Activated T-helper 2 cell treated with anti-CD3 and anti-CD28 coated beads, Interferon-gamma antibody, Interleukin-2, Interleukin-4, amounts not matched to agents 10 μg/mL and 5 μg/mL and 100 μg/mL, durations not matched to agents 14 hours and 24 hours and 36 hours (primary cell): ENCODE measurements around the gene PPM1G. TPM values are rescaled to one million over a fixed set of nuclear protein-coding genes. Genes with fewer than 3 reads are reported as not detected.
"Not testable (repeated sequence)": the region's sequence is repeated elsewhere in the genome, so short reads cannot be mapped to it uniquely, and the experiment has no call there.

Experiments used
- DNase-seq: peaks from one replicate; pipeline ENCODE4 v3.0.0; 2021; ENCODE audit warnings: low spot score
- H3K27ac Mint-ChIP-seq: one replicate; pipeline ENCODE4 v1.8.0; 2021; ENCODE audit warnings: mixed read lengths
- H3K27me3 Mint-ChIP-seq: one replicate; pipeline ENCODE4 v1.8.0; 2021; ENCODE audit warnings: low read depth, mixed read lengths
- H3K36me3 Mint-ChIP-seq: one replicate; pipeline ENCODE4 v1.8.0; 2021; ENCODE audit warnings: low read depth, mixed read lengths
- H3K4me1 Mint-ChIP-seq: one replicate; pipeline ENCODE4 v1.8.0; 2021; ENCODE audit warnings: low read depth, mixed read lengths
- H3K4me3 Mint-ChIP-seq: one replicate; pipeline ENCODE4 v1.8.0; 2021; ENCODE audit warnings: low read depth, mild to moderate bottlenecking, moderate library complexity, mixed read lengths
- H3K9me3 Mint-ChIP-seq: one replicate; pipeline ENCODE4 v1.8.0; 2021; ENCODE audit warnings: mixed read lengths
- intact Hi-C: fragments of 100-400 bp; cut with micrococcal nuclease; formaldehyde crosslinking; loops from one replicate; pipeline ENCODE4 v1.15.1; 2023
- total RNA-seq: library from RNA; stranded (reverse); gene quantifications from 2 replicates; pipeline ENCODE4 v1.2.3, GENCODE V29; 2022

Gene PPM1G
- total RNA-seq, 1 donor from 2014 or later: 163 TPM

- DNase-seq: peak; percentile 76
- H3K27ac Mint-ChIP-seq: peak overlapping the region; percentile 98
- intact Hi-C loops: loop anchor here (1.0 to 5.0 kb wide), 7 partner anchors 20 to 253 kb away; partner anchors contain the start of genes CCDC121, EIF2B4, GPN1 and GTF3C2
- peaks cover 20% of the 10 kb centered on the region for H3K36me3 Mint-ChIP-seq
- no peaks in the 10 kb centered on the region for H3K9me3 Mint-ChIP-seq
- peak overlapping the region; percentile 98 for H3K4me3 Mint-ChIP-seq
- H3K4me1 Mint-ChIP-seq: peaks cover 25% of the 10 kb centered on the region
- H3K27me3 Mint-ChIP-seq: no peaks in the 10 kb centered on the region
Observed at GRCh38 chr2:27428978-27429541, 19.7 kb upstream of the PPM1G start.

- Mint-ChIP-seq H3K9me3 (no peaks in the 10 kb centered on the region), H3K27me3 (no peaks in the 10 kb centered on the region), H3K27ac (peak within 1 kb of the TSS; percentile 98), H3K4me3 (peak within 1 kb of the TSS; percentile 98), H3K4me1 (peaks cover 25% of the 10 kb centered on the region), H3K36me3 (peaks cover 13% of the 10 kb centered on the region)
- peak; percentile 91 for DNase-seq
- intact Hi-C loops: loop anchor here (1.0 to 5.0 kb wide), 7 partner anchors 19 to 254 kb away; partner anchors contain the start of genes CCDC121, EIF2B4, GPN1 and GTF3C2
Observed at GRCh38 chr2:27428213-27428977, 19.0 kb upstream of the PPM1G start, which contains the start of gene NRBP1. NRBP1 (plus strand) TSS chr2:27428631; CDS start chr2:27433274, 4,643 bp downstream.

GRCh38 chr2:27427863-27428212, 18.4 kb upstream of the PPM1G start:
- no peaks in the 10 kb centered on the region for H3K27me3 Mint-ChIP-seq

GRCh38 chr2:27425039-27425438, 15.6 kb upstream of the PPM1G start:
- intact Hi-C loops: loop anchor here (5.0 kb wide), 2 partner anchors 53 to 257 kb away; partner anchors contain the start of genes EIF2B4 and SNX17
- not testable (repeated sequence) for H3K27ac Mint-ChIP-seq, H3K4me3 Mint-ChIP-seq, H3K9me3 Mint-ChIP-seq, H3K36me3 Mint-ChIP-seq, H3K27me3 Mint-ChIP-seq, DNase-seq
- H3K4me1 Mint-ChIP-seq: peaks cover 13% of the 10 kb centered on the region

More at GRCh38 chr2:27427863-27428212, 18.4 kb upstream of the PPM1G start:
- peaks cover 8% of the 10 kb centered on the region for H3K36me3 Mint-ChIP-seq
- H3K4me1 Mint-ChIP-seq: peaks cover 25% of the 10 kb centered on the region
- peak overlapping the region; percentile 97 for H3K4me3 Mint-ChIP-seq
- H3K9me3 Mint-ChIP-seq: no peaks in the 10 kb centered on the region
- intact Hi-C loops: loop anchor here (1.0 to 5.0 kb wide), 7 partner anchors 19 to 254 kb away; partner anchors contain the start of genes CCDC121, EIF2B4, GPN1 and GTF3C2
- no peak for DNase-seq
- H3K27ac Mint-ChIP-seq: peak overlapping the region; percentile 96

GRCh38 chr2:27422958-27423357, 13.6 kb upstream of the PPM1G start:
- intact Hi-C loops: no loop called here
- Mint-ChIP-seq H3K4me1 (peaks cover 5% of the 10 kb centered on the region), H3K27me3 (peaks cover 5% of the 10 kb centered on the region), H3K27ac (no peak overlapping the region), H3K9me3 (no peaks in the 10 kb centered on the region), H3K36me3 (no peaks in the 10 kb centered on the region), H3K4me3 (no peak overlapping the region)
- DNase-seq: no peak

GRCh38 chr2:27421660-27422250, 12.4 kb upstream of the PPM1G start:
- Mint-ChIP-seq H3K9me3 (no peaks in the 10 kb centered on the region), H3K27ac (no peak overlapping the region), H3K4me3 (no peak overlapping the region), H3K4me1 (no peaks in the 10 kb centered on the region), H3K27me3 (peaks cover 5% of the 10 kb centered on the region), H3K36me3 (no peaks in the 10 kb centered on the region)
- intact Hi-C loops: no loop called here
- DNase-seq: no peak

- no peak overlapping the region for H3K27ac Mint-ChIP-seq
- no peaks in the 10 kb centered on the region for H3K4me1 Mint-ChIP-seq
- no peak overlapping the region for H3K4me3 Mint-ChIP-seq
- DNase-seq: no peak
- intact Hi-C loops: no loop called here
- H3K27me3 Mint-ChIP-seq: peaks cover 5% of the 10 kb centered on the region
- no peaks in the 10 kb centered on the region for H3K36me3 Mint-ChIP-seq
- H3K9me3 Mint-ChIP-seq: no peaks in the 10 kb centered on the region
Observed at GRCh38 chr2:27420996-27421395, 11.6 kb upstream of the PPM1G start.

GRCh38 chr2:27416151-27416550, 6.8 kb upstream of the PPM1G start:
- no peak for DNase-seq
- Mint-ChIP-seq H3K4me3 (no peak overlapping the region), H3K27ac (no peak overlapping the region), H3K9me3 (no peaks in the 10 kb centered on the region), H3K36me3 (no peaks in the 10 kb centered on the region), H3K4me1 (no peaks in the 10 kb centered on the region), H3K27me3 (peaks cover 6% of the 10 kb centered on the region)
- intact Hi-C loops: no loop called here

- Mint-ChIP-seq H3K4me1 (peaks cover 13% of the 10 kb centered on the region), H3K36me3 (peaks cover 6% of the 10 kb centered on the region), H3K9me3 (no peaks in the 10 kb centered on the region), H3K27me3 (peaks cover 5% of the 10 kb centered on the region), H3K4me3 (no peak overlapping the region), H3K27ac (no peak overlapping the region)
- intact Hi-C loops: no loop called here
- no peak for DNase-seq
Observed at GRCh38 chr2:27412419-27413152, 3.2 kb upstream of the PPM1G start.

- Mint-ChIP-seq H3K4me3 (peak overlapping the region; percentile 89), H3K9me3 (no peaks in the 10 kb centered on the region), H3K27ac (peak overlapping the region; percentile 74), H3K27me3 (peaks cover 3% of the 10 kb centered on the region), H3K36me3 (peaks cover 33% of the 10 kb centered on the region), H3K4me1 (peaks cover 20% of the 10 kb centered on the region)
- intact Hi-C loops: loop anchor here (1.0 to 2.0 kb wide), 3 partner anchors 20 to 52 kb away; partner anchors contain the start of genes EIF2B4, GTF3C2, NRBP1 and SNX17
- DNase-seq: peak; percentile 20
Observed at GRCh38 chr2:27408601-27409320, 630 bp downstream of the PPM1G start.

- intact Hi-C loops: loop anchor here (2.0 kb wide), 1 partner anchor 37 kb away; the partner anchor contains the start of genes EIF2B4 and SNX17
- H3K9me3 Mint-ChIP-seq: no peaks in the 10 kb centered on the region
- peak overlapping the region; percentile 74 for H3K27ac Mint-ChIP-seq
- peak overlapping the region; percentile 89 for H3K4me3 Mint-ChIP-seq
- DNase-seq: no peak
- H3K4me1 Mint-ChIP-seq: peaks cover 25% of the 10 kb centered on the region
- peaks cover 2% of the 10 kb centered on the region for H3K27me3 Mint-ChIP-seq
- peaks cover 38% of the 10 kb centered on the region for H3K36me3 Mint-ChIP-seq
Observed at GRCh38 chr2:27407798-27408491, 1.4 kb downstream of the PPM1G start.
